HG03025 (cell line): ENCODE measurements around the gene LRRN1.
"Not testable (repeated sequence)": the region's sequence is repeated elsewhere in the genome, so short reads cannot be mapped to it uniquely, and the experiment has no call there.

Experiments
- ATAC-seq: cut with Tn5 transposase; IDR thresholded peaks from one replicate; pipeline ENCODE4 v1.9.1; 2021; ENCODE audit warnings: mild to moderate bottlenecking, moderate library complexity; ENCODE audit not compliant: unreplicated experiment, low FRiP score

Gene LRRN1

DNA sequence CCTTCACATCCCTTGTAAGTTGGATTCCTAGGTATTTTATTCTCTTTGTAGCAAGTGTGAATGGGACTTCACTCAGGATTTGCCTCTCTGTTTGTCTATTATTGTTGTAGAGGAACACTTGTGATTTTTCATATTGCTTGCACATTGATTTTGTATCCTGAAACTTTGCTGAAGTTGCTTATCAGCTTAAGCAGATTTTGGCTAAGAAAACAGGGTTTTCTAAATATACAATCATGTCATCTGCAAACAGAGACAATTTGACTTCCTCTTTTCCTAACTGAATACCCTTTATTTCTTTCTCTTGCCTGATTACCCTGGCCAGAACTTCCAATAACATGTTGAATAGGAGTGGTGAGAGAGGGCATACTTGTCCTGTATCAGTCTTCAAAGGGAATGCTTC, 88.1 kb downstream of the LRRN1 start:
- not testable (repeated sequence) for ATAC-seq

GRCh38 chr3:3893590-3893989, 94.4 kb downstream of the LRRN1 start:
- no peak for ATAC-seq
